ENCODE results near the gene SAP30. TPM values are rescaled to one million over a fixed set of nuclear protein-coding genes. Genes with fewer than 3 reads are reported as not detected.

SAP30 gene
- total RNA-seq, 1 experiment from 2014 or later: 12.0 TPM

- H3K4me3 ChIP-seq (replicated peaks in 1 of 2; ENCODE audit: low read depth in 1 of 2, low read length in 2 of 2): no peak overlapping the region
- H3K27ac ChIP-seq (ENCODE audit: low read depth, low read length): no peak overlapping the region
- intact Hi-C loops (cut with micrococcal nuclease): no loop called here
- no peak overlapping the region for H2AFZ ChIP-seq (ENCODE audit: low read depth, low read length, poor library complexity, severe bottlenecking)
- no peak overlapping the region for H3K4me2 ChIP-seq (ENCODE audit: low read length)
- no peak overlapping the region for H3K9ac ChIP-seq (ENCODE audit: low read length)
- CTCF ChIA-PET: interaction anchor here (4.5 kb wide), 1 partner anchor 94 kb away, joined by 21 read pairs; no protein-coding TSS in a partner anchor
- BruUV-seq (replicated peaks): no TSS peak
- no peak for DNase-seq (ENCODE audit: low read depth, low spot score)
- H3K4me1 ChIP-seq (ENCODE audit: control insufficient read depth in 1 of 2, insufficient read depth in 2 of 2, low read length in 2 of 2): no peaks in the 10 kb centered on the region
- ATAC-seq: no peak
- no peaks in the 10 kb centered on the region for H3K79me2 ChIP-seq (ENCODE audit: insufficient read depth, low read length)
- RAD21 ChIA-PET (ENCODE audit: low non-redundant PET in 1 of 2, low total read pairs in 2 of 2, uncharacterized antibody in 2 of 2, unreplicated experiment in 2 of 2): no interaction called here
- no peaks in the 10 kb centered on the region for H3K27me3 ChIP-seq (ENCODE audit: insufficient read depth, low read length)
- H3K9me2 ChIP-seq (ENCODE audit: insufficient read depth): no peaks in the 10 kb centered on the region
- no peak for TF ChIP-seq CTCF (IDR thresholded peaks at IDR 0.05 in 2 of 3, conservative IDR thresholded peaks at IDR 0.05 in 1 of 3; ENCODE audit: borderline replicate concordance in 1 of 3, insufficient read depth in 1 of 3, low read depth in 2 of 3, low read length in 2 of 3)
- TF ChIP-seq SRF (IDR thresholded peaks at IDR 0.05; ENCODE audit: low read depth): no peak
- TF ChIP-seq YY1 (IDR thresholded peaks at IDR 0.05; ENCODE audit: extremely low read depth, insufficient replicate concordance, low read depth, low read length): no peak
- TF ChIP-seq EGR1 (IDR thresholded peaks at IDR 0.05; ENCODE audit: low read depth): no peak
- TF ChIP-seq ELF1 (IDR thresholded peaks at IDR 0.05; ENCODE audit: borderline replicate concordance, low read depth): no peak
- no peak for TF ChIP-seq MAX (IDR thresholded peaks at IDR 0.05)
- TF ChIP-seq CBX3 (IDR thresholded peaks at IDR 0.05; ENCODE audit: low read depth): no peak
- no peak for TF ChIP-seq ZFX (IDR thresholded peaks at IDR 0.05)
- no peak for TF ChIP-seq TCF7L2 (IDR thresholded peaks at IDR 0.05; ENCODE audit: borderline replicate concordance, extremely low read depth, insufficient read depth, insufficient read length)
- no peak for TF ChIP-seq FOSL1 (IDR thresholded peaks at IDR 0.05; ENCODE audit: low read depth)
- TF ChIP-seq SP1 (IDR thresholded peaks at IDR 0.05; ENCODE audit: low read depth): no peak
- TF ChIP-seq REST (IDR thresholded peaks at IDR 0.05; ENCODE audit: low read depth): no peak
- no peak for TF ChIP-seq RAD21 (IDR thresholded peaks at IDR 0.05; ENCODE audit: low read depth)
- POLR2A ChIA-PET: no interaction called here
- H3K36me3 ChIP-seq (ENCODE audit: control insufficient read depth in 1 of 2, insufficient read depth in 2 of 2, low read length in 2 of 2): no peaks in the 10 kb centered on the region
- H3K9me3 ChIP-seq (ENCODE audit: control insufficient read depth in 1 of 2, insufficient read depth in 1 of 2, low read depth in 1 of 2, low read length in 2 of 2): no peaks in the 10 kb centered on the region
- H4K20me1 ChIP-seq (ENCODE audit: insufficient read depth): no peaks in the 10 kb centered on the region
Measured at GRCh38 chr4:173413036-173413435, 42.3 kb downstream of the SAP30 start.

Data from HCT116 (cell line).